DMS114 treated with DMSO at 0.1 percent for 48 hours (cell line): ENCODE measurements around the gene ZNF319.

Experiments used
- DNase-seq: peaks from one replicate; lab custom pipeline; 2025; ENCODE audit not compliant: unreplicated experiment; lab: John Stamatoyannopoulos, UW

The ZNF319 gene

DNA sequence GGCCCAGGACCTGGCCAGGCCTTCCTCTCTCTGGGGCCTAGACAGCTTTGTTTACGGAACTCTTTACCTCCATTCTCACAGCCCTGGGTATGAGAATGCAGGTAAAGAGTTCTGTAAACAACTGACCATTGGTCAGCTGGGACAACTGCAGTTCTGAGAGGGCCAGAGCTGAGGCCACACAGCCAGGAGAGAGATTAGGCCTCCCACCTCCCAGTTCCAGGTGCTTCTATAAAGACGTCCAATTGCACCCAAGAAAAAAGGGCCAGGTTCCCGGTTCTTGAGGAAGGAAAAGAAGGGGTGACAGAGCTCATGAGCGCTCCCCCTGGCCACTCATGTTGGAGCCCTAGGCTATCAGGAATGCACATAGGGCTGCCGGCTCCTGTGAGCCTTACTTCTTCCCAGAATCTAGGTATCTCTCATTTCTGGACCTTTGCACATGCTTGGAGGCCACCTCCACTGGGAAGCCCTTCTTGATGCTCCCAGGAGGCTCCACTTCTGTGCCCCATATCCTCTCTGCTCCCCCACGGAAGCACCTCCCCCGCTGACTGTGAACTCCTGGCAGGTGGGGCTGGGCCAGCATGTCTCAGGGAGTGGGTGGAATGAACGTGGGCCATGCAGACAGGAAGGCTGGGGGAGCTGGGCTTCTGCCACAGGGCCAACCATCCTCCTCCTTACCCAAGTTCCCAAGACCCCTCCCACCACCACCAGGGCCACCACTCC is 42.6 kb downstream of the ZNF319 start:
- DNase-seq = no peak

DNA sequence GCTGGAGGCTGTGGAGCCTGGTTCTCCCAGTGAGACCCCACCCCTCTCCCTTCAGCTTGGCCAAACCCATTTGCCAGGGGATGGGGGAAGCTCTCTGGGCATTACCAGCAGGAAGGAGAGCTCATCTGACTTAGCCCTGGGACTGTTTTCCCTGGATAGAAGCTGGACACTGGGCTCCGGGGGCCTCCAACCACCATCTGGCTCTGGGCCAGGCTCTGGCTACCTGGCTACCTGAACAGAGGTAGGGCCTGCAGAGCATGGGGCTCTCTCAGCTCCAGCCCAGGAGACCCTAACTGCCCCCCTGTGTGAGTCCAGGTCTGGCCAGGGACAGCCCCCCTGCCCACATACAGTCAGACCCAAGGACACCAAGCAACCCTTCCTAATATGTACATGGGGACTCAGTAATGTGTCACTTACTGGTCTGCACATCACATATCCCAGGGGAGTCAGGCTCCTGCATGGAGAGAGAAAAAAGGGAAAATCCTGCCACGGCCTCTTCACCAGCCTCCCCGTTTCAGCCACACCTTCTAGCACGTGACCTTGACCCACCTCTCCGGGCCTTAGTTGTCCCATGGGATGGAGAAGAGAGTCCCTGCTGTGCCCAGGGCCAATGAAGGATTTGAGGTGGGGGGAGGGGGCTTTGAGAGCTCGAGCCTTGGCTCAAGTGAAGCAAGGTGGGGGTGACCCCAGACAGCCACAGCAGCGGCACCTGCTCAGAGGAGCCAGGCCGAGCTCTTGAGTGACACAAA is 43.4 kb downstream of the ZNF319 start:
- DNase-seq = no peak

DNA sequence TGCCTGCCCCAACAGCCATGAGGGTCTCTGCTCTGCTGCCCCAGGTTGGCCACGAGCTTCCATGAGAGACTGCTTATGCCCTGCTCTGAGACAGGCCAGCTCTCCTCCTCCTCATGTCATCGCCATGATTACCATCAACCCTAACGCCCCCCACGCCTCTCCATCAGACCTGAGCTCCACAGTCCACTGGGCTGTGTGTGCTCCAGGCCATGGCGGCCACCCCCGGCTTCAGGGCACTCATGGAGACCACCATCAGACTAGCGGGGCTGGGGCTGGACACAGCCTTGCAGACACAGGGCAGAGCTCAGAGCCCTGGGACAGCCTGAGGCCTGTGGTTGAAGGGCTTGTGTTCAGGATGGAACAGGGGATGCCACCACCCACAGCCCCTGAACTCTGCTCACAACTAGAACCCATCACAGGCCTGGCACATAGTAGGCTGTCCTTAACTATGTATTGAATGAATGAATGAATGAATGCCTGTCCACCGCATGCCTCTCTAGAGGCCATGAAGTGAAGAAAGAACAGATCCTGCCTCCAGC is 44.1 kb downstream of the ZNF319 start:
- no peak for DNase-seq

DNA sequence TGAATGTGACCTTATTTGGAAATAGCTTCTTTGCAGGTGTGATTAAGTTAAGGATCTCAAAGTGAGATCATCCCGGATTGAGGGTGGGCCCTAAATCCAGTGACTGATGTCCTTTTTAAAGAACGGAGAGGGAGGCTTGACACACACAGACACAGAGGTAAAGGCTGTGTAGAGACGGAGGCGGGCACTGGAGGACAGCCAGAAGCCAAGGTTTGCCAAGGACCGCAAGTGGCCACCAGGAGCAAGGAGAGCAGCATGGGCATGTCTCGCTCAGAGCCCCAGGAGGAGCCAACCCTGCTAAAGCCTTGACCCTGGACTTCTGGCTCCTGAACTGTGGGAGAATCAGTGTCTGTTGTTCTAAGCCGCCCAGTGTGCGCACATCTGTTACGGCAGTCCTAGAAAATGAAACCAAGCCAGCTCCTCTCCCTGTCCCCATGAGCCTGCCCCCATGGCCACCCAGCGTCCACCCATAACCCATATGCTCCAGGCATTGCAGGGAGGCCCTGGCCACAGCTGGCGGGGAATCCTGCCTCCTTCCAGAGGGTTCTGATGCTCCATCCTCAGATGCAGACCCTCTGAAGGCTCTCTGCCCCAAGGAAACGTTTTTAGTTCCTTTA is 44.8 kb downstream of the ZNF319 start:
- no peak for DNase-seq

DNA sequence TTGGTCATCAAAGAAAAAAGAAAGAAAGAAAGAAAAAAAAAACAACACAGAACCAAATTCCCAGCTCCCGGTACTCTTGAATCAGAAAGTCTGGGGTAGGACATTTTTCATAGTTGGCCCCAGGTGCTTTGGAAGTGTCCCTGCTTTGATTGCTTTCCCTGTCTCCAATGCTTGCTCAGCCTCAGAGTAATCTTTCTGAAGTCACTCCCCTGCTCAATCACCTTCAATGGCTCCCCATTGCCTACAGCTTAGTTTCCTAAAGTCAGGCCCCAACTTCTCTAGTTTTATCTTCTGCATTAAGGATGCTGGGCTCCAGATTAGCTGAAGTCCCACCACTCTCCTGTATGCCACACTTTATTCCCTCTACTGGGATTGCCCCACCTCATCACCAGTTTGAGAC is 46.6 kb downstream of the ZNF319 start:
- DNase-seq = no peak

DNA sequence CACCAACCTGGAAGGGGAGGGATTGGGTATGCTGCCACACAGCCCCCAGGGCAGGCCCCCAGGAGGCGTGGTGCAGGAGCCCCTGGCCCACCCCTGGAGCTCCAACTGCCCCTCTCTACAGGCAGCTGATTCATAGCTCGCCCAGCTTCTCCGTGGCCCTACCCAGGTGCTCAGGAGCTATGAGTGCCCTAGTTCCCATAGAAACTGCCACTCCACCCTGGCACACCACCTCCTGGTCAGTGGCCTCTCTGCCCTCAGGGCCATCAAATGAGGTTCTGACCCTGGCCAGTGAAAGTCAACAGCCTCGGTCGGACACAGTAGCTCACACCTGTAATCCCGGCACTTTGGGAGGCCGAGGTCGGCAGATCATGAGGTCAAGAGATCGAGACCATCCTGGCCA is 47.6 kb downstream of the ZNF319 start:
- no peak for DNase-seq

DNA sequence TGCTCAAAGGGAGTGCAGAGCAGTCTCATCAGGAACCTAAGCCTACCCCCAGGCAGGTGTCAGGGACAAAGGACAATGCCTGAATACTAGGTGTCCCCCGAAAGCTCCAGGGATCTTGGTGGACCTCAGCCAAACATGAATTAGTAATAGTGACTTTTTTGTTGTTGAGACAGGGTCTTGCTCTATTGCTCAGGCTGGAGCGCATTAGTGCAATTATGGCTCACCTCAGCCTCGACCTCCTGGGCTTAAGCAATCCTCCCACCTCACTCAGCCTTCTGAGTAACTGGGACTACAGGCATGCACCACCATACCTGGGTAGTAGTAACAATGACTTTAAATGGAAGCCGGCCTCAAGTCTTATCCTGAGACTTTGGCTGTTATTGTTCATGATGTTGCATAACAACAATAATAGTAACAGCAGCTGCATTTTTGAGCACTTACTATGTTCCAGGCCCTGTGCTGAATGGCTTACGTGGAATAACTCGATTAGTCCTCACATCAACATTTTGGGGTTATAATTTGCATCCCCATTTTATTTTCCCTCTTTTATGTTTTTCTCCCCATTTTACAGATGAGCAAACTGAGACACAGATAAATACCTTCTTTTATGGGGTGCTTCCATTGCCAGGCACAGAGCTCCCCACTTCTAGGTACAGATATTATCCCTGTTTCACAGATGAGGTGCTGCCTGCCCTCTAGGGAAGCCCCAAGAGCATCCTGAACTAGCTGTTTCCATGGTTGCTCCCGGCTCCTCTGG is 49.1 kb downstream of the ZNF319 start:
- no peak for DNase-seq

DNA sequence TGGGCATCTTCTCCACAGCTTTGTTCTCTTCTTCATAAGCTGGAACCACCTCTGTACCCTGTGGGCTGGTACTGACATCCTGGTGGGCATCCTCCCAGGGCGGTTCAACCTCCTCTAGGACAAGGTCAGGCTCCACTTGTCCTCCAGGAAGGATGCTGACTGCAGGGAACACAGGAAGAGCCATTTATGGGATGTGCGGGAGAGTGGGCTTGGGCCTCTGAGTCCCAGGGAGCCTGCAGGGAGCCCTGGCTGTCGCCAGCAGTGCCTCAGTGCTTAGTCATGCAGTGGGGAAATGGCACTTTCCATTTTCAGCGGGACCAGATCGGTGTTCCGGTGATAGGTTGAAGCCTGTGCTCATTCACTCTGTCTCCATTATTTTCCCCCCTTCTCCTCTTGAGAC is 50.1 kb downstream of the ZNF319 start:
- no peak for DNase-seq

DNA sequence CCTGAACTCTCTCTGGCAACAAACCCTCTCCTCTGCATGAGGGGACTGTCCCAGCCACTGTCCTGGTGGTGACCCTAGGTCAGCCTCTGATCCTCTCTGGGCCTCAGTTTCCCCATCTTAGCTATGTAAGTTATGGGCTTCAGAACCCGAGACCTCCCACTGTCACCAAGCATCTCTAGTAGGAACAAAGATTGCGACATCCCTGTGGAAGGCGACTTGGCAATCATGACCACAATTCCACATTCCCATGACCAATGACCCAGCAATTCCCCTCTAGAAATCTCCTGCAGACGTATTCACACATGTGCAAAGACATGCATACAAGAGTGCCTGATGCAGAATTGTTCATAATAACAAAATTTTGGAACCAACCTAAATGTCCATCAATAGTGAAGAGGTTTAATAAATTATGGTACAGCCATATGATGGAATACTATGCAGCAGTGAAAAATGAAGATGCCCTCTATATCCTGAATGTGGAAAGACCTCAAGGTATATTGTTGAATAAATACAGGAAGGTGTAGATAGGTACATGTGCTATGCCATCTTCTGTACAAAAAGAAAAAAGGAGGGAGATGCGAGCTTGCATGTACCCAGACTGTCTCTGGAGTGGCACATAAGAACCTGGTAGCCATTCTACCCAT is 50.8 kb downstream of the ZNF319 start:
- no peak for DNase-seq

DNA sequence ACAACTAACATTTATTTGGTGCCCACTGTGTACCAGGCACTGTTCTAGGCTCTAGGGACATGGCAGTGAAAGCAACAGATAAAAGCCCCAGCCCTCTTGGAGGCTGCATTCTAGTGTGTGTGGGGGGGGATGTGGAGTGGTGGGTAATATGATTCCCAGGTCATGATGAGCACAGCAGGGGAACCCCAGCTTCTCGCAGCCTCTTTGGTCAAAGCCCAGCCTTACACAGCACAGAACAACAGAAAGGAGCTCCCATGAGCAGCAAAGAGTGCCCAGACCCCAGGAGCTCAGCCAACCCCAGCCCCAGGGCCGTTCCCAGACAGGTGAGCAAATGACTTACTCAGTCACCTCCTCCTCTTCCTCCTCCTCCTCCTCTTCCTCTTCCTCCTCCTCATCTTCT is 51.5 kb downstream of the ZNF319 start:
- no peak for DNase-seq

DNA sequence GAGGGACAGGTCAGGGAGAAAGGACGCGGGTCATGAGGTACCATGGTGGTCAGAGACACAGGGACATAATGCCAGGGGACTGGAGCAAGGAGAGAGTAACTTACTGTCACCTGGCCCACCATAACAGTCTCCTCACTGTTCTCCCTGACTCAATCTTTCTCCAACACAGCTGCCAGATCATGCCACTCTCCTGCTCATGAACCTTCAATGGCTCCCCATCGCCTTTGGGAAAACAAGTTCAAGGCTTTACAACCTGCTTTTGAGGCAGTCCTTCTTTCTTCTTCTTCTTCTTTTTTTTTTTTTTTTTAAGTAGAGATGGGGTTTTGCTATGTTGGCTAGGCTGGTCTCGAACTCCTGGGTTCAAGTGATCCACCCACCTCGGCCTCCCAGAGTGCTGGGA is 52.4 kb downstream of the ZNF319 start:
- no peak for DNase-seq

DNA sequence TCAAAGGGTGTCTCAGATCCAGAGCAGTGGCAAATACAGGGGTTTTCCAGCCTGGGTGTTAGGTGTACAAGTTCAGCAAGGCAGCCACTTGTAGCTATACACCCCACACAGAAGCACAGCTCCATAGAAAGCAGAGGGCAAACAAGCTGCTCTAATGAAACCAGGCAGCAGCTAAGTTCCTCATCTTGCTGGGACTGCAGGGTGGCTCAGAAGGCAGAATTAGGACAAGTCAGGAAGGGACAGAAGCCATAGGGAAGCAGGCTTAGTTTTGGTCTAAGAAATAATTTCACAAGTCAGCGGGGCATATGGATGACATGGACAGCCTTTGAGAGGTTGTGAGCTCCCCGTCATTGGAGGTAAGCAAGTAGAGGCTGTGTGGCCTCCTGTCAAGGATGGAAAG is 53.2 kb downstream of the ZNF319 start:
- DNase-seq = no peak

DNA sequence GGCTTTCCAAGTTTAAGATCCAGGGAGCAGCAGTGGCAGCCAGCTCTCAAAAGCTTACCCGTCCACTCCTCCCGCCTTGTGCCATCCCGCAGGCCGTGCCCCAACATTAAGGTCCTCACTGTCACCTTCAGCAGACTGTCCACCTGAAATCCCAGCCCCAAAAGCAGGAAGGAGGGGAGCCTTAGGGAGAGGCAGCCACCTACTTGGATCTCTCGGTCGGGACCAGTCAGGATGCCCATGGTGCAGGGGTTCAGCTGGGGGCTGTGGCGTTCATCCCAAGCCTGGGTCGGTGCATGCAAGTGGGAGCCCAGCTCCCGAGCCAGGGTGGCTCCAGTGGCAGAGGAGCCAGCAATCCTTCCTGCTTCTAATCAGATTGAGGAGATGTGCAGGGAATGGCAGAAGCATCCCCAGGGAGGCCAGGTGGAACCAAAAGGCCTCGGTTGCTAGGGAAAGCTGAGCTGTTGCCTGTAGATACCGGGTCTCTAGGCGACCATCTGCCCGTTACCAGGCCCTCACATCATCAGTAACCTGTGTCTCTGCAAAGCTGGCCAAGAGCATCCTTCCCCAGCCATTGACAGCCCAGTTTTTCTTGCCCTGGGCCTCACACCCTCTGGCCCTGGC is 54.2 kb downstream of the ZNF319 start:
- DNase-seq = no peak

DNA sequence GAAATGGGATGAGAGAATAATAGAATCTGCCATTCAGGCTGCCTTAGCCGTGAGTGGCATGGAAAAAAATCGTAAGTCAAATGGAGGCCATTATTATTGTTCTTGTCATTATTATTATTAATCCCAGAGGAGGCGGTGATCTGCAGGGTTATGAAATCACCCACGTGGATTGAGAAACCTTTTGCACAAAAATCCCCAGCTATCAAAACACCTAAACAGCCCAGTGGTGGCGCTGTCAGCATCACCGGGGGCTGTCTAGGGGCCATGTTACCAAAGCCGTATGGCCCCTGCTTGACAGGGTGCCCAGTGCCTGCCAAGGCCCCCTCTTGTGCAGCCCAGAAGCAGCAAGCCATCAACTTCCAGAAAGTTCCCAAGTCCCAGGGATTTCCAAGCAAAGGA is 54.7 kb downstream of the ZNF319 start:
- no peak for DNase-seq

DNA sequence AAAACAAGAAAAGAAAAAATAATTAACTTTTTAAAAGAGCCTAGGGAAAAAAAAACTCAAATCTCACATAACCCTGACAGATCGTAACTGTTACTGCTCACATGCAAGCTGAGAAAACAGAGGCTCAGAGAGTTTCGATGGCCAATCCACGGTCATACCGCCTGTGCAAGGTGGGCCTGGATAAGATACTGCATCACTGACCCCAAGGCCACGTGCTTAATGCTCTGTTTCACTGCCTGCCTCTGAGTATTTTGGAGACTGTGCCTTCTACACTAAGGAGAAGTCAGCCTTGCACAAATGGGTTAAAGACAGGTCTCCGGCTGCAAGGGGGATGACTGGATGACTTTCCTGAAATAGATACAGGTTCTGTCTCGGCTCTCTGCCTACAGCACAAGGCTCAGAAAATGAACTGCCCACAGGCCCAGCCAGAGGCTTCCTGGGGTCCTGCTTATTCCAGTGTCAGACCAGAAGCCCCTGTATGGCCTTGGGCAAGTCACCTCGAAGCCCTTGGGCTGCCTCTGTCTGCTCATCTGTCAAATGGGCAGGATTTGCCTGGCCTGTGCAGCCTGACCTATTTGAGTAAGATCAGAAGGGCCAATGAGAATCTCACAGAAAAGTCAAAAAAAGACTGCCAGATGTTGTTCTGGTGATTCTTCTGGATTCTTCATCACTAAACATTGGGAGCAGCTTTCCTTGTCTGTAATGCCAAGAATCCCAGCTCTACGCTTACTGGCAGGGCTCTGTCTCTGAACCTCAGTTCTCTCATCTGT is 55.3 kb downstream of the ZNF319 start:
- DNase-seq = no peak
